Measurements from ENCODE around the gene SARDH. TPM values are rescaled to one million over a fixed set of nuclear protein-coding genes. Genes with fewer than 3 reads are reported as not detected.

SARDH gene
- total RNA-seq, 6 experiments from 2014 or later = 67.3 to 183 (median 101) TPM

GRCh38 chr9:133647765-133648469 lies 90.2 kb downstream of the SARDH start:
- DNase-seq = no peak
- no peak for ATAC-seq

GRCh38 chr9:133647148-133647547 lies 91.0 kb downstream of the SARDH start:
- DNase-seq = no peak

More at GRCh38 chr9:133647765-133648469, 90.2 kb downstream of the SARDH start:
- TF ChIP-seq POLR2A (IDR thresholded peaks at IDR 0.05) = no peak
- TF ChIP-seq CTCF (IDR thresholded peaks at IDR 0.05) = no peak
- Histone ChIP-seq H3K4me3 (no peak overlapping the region), H3K9me3 (no peaks in the 10 kb centered on the region), H3K27ac (no peak overlapping the region), H3K4me1 (no peaks in the 10 kb centered on the region), H3K27me3 (no peaks in the 10 kb centered on the region), H3K36me3 (no peaks in the 10 kb centered on the region)
- 75% methylated on average over 9 of the region's 25 CpGs for WGBS (ENCODE audit: insufficient coverage, low coverage, low lambda C conversion rate, missing lambda C conversion rate)
- intact Hi-C loops (cut with DNase I) = no loop called here

GRCh38 chr9:133645021-133645765 lies 93.0 kb downstream of the SARDH start:
- intact Hi-C loops (cut with DNase I) = no loop called here
- no peaks in the 10 kb centered on the region for H3K27me3 ChIP-seq
- no peak overlapping the region for H3K27ac ChIP-seq
- H3K4me3 ChIP-seq = no peak overlapping the region
- no peaks in the 10 kb centered on the region for H3K4me1 ChIP-seq
- ATAC-seq = no peak
- no peaks in the 10 kb centered on the region for H3K36me3 ChIP-seq
- 54% methylated on average over 7 of the region's 10 CpGs for WGBS (ENCODE audit: insufficient coverage, low coverage, low lambda C conversion rate, missing lambda C conversion rate)
- no peaks in the 10 kb centered on the region for H3K9me3 ChIP-seq
- TF ChIP-seq CTCF (IDR thresholded peaks at IDR 0.05) (no peak), POLR2A (IDR thresholded peaks at IDR 0.05) (no peak)
- no peak for DNase-seq

More at GRCh38 chr9:133647148-133647547, 91.0 kb downstream of the SARDH start:
- TF ChIP-seq CTCF (IDR thresholded peaks at IDR 0.05) (no peak), POLR2A (IDR thresholded peaks at IDR 0.05) (no peak)
- Histone ChIP-seq H3K4me1 (no peaks in the 10 kb centered on the region), H3K27ac (no peak overlapping the region), H3K4me3 (no peak overlapping the region), H3K27me3 (no peaks in the 10 kb centered on the region), H3K36me3 (no peaks in the 10 kb centered on the region), H3K9me3 (no peaks in the 10 kb centered on the region)
- intact Hi-C loops (cut with DNase I) = no loop called here
- WGBS (ENCODE audit: insufficient coverage, low coverage, low lambda C conversion rate, missing lambda C conversion rate) = 81% methylated on average over 4 of the region's 7 CpGs
- no peak for ATAC-seq

- peak in 1 of 3 donors; percentile 45 for DNase-seq
- WGBS (ENCODE audit: insufficient coverage, low coverage, low lambda C conversion rate, missing lambda C conversion rate) = 100% methylated on average over 2 of the region's 23 CpGs
- H3K9me3 ChIP-seq = no peaks in the 10 kb centered on the region
- intact Hi-C loops (cut with DNase I) = no loop called here
- TF ChIP-seq CTCF (IDR thresholded peaks at IDR 0.05) (no peak), POLR2A (IDR thresholded peaks at IDR 0.05) (no peak)
- no peaks in the 10 kb centered on the region for H3K4me1 ChIP-seq
- no peak overlapping the region for H3K4me3 ChIP-seq
- H3K27me3 ChIP-seq = no peaks in the 10 kb centered on the region
- ATAC-seq = no peak
- no peaks in the 10 kb centered on the region for H3K36me3 ChIP-seq
- no peak overlapping the region for H3K27ac ChIP-seq
These were observed 94.0 kb downstream of the SARDH start for GRCh38 chr9:133643978-133644760.

Data from right lobe of liver (tissue), 6 donors.